GM12892 (cell line): ENCODE results near the gene DST.

Source experiments
- DNase-seq: peaks from one replicate; pipeline ENCODE4 v3.0.0; 2011; ENCODE audit not compliant: insufficient read length
- FAIRE-seq: peaks from 2 replicates; lab custom pipeline; 2011; peaks lifted over from hg19 to GRCh38; lab: Jason Lieb, UNC
- POLR2A ChIP-seq: IDR thresholded peaks from 2 replicates; pipeline ENCODE4 v1.6.1; 2011; ENCODE audit warnings: low read depth, low read length, control low read depth
- POLR2AphosphoS5 ChIP-seq: IDR thresholded peaks from 2 replicates; pipeline ENCODE4 v1.6.1; 2011; ENCODE audit warnings: low read depth, low read length, control low read depth
- TAF1 ChIP-seq: IDR thresholded peaks from 2 replicates; pipeline ENCODE4 v1.6.1; 2011; ENCODE audit warnings: low read depth, mild to moderate bottlenecking, control low read depth, low read length, borderline replicate concordance

The DST gene

DNA sequence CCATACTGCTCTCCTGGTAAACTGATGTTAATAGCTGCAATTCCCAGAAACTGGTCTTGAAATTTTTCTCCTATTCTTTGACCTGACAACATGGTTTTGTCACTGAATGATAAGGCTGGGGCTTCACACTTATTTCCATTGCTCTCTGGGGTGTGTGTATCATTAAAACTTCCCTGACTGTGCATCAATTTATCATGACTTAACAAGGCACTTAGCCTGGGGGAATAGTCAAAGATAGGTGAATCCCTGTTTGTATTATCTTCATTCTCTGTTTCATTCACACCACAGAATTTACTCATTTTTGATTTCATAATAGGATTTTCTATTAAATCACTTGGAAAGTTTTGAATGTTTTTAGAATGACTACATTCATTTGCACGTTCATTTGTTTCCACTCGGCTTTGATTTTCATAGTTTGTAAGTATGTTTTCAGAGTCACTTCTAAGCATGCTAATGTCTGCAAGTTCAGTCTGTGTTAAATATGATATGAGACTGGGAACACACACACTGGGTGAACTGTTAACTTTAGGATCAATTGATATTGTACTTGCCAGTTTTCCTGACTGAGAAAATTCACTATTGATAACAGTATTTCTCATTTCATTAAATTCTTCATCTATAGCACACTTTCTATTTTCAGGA lies 35.5 kb downstream of the DST start:
- DNase-seq (no peak), FAIRE-seq (no peak)
- no peak for TF ChIP-seq POLR2A
- TF ChIP-seq TAF1 = no peak
- no peak for TF ChIP-seq POLR2AphosphoS5

DNA sequence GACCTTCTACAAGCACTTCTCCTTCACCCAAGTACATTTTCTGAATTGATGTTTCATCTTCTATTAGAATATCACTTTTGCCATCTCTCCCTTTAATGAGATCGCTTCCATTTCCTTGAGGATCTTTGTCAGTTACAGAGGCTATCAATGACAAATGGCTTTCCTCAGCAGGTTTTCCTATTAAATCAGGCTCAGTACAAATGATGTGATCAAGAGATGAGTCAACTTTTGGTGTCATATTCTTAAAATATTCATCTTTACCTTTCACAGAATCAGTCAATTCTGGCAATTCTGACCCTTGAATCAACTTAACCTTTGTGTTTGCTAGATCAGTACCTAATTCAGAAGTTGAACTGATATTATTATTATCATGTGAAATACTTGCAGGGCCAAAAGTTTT lies 37.3 kb downstream of the DST start:
- DNase-seq (no peak), FAIRE-seq (no peak)
- no peak for TF ChIP-seq POLR2AphosphoS5
- TF ChIP-seq TAF1 = no peak
- no peak for TF ChIP-seq POLR2A

DNA sequence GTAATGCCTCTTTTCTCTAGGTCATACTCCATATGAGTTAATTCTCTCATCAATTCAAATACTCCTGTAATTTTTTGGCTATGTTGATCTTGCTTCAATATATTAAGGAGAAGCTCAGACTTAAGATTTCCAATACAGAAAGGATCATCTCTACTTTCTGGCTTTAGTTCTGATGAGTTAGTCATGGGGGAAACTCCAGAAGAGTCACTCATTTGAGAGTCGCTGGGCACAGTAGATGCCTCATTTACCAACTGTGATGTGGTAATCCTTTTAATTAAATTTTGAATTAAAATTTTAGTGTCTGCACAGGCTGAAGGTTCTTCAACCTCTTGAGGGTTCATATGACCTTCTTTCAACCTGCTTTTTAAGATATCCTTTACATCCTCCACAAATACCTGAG lies 38.5 kb downstream of the DST start:
- FAIRE-seq = no peak

DNA sequence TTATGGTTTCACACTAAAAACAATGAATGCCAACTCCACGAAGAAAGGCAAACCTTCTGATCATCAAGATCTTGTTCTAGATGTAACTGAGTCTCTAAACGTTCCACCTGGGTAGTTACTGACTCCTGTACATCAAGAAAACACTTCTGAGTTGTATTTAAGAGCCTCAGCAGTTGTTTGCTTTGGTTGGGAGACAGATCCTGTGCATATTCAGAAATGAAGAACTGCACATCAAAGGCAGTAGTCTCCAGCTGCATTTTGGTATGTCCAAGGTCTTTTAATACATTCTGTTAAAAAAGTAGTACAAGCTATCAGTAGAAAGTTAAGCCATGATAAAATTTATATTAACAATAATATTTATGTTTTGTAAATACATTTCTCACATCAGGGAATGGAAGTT lies 41.3 kb downstream of the DST start:
- FAIRE-seq = no peak
- DNase-seq = no peak
- TF ChIP-seq TAF1 = no peak
- no peak for TF ChIP-seq POLR2A
- no peak for TF ChIP-seq POLR2AphosphoS5

More for the DNA sequence above, 38.5 kb downstream of the DST start:
- TF ChIP-seq POLR2AphosphoS5 (no peak), TAF1 (no peak), POLR2A (no peak)
- DNase-seq = no peak

DNA sequence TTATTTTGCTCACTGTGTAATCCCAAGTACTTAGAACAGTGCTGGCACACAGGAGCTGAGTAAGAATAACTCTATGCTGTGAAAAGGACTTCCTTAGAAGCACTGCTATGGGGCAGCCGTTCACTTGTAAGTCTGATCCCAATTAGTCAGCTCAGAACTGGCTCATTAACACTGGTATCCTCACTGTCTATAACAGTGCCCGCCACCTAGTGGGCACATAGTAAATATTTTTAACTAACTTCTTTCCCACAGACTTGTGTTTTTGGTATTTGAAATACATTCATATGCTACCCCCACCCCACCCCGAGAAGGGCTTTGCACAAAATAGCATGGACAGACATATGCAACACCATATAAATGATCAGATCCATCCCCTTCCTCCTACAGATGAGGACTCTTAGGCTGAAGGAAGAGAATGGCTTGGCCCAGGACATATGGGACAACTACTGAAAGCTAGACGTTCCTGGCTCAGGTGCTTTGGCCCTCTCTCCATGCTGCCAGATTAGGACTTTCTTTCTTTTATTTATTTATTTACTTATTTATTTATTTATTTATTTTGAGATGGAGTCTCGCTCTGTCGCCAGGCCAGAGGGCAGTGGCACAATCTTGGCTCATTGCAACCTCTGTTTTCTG lies 47.1 kb downstream of the DST start:
- DNase-seq (no peak), FAIRE-seq (peak; percentile 90)
- no peak for TF ChIP-seq POLR2AphosphoS5
- TF ChIP-seq TAF1 = no peak
- no peak for TF ChIP-seq POLR2A

DNA sequence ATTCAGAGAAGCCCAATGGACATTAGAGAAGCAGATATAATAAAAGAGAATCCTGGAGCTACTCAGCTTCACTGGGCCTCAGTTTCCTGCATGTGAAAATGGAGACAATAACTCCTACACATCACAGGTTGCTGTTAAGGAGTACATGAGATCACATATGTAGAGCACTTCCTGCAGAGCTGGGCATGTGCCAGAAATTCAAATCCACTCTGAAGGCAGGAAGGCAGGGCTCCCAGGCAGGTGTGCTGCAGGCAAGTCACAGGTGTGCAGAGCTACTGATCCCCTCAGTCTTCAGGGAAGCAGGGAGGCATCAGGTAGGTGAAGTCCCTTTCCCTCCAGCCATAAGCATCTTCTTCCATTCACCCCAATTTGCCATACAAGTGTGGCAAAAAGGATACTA lies 48.0 kb downstream of the DST start:
- peak; percentile 50 for FAIRE-seq
- no peak for TF ChIP-seq TAF1
- DNase-seq = no peak

DNA sequence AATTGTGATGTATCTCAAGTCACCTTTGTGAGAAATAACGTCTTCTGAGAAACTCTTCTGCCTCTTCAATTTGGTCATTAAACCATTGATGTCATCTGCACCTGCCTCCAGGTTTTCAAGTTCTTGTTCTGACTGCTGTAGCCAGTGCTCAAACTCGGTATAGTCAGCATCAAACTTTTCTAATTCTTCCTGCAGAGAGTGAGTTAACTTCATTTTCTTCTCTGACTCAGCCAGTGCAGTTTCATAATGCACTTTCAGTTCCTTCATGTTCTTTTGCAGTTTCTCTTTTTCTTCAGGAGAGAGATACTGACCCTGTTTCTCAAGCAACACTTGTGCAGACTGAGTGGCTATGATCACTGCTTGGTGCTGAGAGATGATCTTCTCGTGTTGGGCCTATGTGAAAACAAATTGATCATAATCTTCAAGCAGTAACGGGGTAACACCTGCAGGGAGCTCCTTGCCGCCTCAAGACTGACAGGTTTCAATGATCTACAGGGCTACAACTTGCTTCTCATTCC lies 48.8 kb downstream of the DST start:
- peak; percentile 96 for FAIRE-seq
- peak; percentile 19 for DNase-seq
- TF ChIP-seq POLR2A = no peak
- TF ChIP-seq TAF1 = no peak
- TF ChIP-seq POLR2AphosphoS5 = no peak

DNA sequence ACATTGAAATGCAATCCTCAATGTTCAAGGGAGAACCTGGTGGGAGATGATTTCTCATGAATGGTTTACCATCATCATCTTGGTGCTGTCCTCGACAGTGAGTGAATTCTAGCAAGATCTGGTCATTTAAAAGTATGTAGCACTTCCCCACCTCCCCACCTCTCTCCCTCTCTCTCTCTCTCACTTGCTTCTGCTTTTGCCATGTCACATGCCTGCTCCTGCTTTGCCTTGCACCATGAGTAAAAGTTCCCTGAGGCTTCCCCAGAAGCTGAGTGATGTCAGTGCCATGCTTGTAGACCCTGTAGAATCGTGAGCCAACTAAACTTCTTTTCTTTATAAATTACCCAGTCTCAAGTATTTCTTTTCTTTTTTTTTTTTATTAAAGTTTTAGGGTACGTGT lies 60.5 kb downstream of the DST start:
- TF ChIP-seq POLR2AphosphoS5 = no peak
- DNase-seq = no peak
- no peak for FAIRE-seq

DNA sequence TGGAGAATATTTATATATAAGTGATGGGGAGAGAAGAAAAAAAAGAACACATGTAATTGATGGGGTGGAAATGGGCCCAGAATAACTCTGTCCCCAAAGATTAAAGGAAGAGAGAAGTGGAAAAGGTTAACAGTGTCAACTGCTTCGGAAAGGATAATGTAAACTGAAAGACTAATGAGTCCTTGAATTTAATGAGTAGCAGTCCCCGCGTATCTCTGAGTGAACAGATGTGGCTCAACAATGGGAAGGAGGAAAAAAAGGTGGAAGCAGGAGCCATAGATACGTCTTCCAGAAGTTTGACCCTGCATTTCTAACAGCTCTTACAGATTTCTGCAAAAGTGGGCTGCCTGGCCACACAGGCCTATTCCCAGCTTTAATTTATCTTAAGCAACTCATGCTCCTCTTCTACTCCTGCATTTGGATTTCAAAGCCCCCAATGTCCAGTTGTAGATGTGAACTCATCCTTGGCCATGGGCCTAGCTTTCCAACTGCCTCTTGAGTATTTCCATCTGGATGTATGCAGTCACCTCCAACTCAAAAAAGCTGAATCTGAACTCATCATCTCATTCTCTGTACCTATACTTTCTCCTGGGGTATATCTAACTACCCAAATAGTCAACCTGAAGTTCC lies 61.3 kb downstream of the DST start:
- DNase-seq (no peak), FAIRE-seq (no peak)
- TF ChIP-seq POLR2A = no peak
- no peak for TF ChIP-seq POLR2AphosphoS5
- TF ChIP-seq TAF1 = no peak

DNA sequence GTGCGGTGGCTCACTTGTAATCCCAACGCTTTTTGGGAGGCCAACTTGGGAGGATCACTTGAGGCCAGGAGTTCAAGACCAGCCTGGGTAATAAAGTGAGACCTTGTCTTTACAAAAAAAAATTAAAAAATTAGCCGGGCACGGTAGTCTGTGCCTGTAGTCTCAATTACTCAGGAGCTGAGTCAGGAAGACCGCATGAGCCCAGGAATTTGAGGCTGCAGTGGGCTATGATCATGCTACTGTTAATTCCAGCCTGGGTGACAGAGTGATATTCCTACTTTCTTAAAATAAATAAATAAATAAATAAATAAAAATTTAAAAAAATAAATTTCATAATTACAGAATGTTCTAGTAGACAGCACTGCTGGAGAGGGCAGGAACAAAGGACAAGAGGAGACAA lies 62.4 kb downstream of the DST start:
- TF ChIP-seq TAF1 = no peak
- TF ChIP-seq POLR2AphosphoS5 = no peak
- no peak for TF ChIP-seq POLR2A

DNA sequence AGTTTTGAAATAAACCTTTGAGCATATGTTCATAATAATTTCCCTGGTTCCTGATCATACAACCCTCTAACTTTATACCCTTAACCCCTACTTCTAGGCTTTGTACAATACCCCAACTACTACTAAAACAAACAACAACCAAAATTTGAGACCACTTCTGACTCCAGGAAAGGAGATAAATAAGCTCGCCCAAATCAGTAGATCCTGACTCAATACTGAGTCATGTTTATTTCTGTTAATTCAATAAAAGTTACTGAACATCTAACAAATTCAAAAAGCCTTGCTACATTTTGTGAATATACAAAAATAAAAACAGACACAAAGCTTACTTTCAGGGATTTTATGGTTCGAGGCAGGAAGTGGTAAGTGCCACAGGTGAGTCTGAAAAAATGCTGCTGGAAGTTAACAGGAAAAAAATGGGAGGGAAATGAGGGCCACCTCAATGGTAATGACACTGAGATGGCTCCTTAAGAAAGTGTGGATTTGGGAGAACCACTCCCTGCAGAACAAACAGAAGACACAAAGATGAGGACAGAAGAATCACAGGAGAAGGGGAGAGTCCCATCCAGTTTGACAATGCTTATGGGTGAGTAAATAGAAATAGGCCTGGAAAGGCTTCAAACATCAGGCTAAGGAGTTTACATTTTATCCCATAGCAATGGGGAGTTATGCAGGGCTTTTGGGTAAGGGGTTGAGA lies 63.4 kb downstream of the DST start:
- DNase-seq (no peak), FAIRE-seq (peak; percentile 46)
- TF ChIP-seq POLR2A (no peak), TAF1 (no peak), POLR2AphosphoS5 (no peak)

More for the DNA sequence above, 62.4 kb downstream of the DST start:
- FAIRE-seq (no peak), DNase-seq (no peak)
